Astrocyte (in vitro differentiated cells and primary cell): ENCODE results near the gene VWA8.

Experiments used
- CTCF ChIP-seq: IDR thresholded peaks from 2 replicates; pipeline ENCODE4 v1.5.1; 2011; ENCODE audit warnings: low read depth, mild to moderate bottlenecking, inconsistent platforms, low read length, moderate library complexity; ENCODE audit not compliant: insufficient read depth
- EZH2 ChIP-seq: IDR thresholded peaks from 2 replicates; pipeline ENCODE4 v1.6.1; 2012; ENCODE audit warnings: mild to moderate bottlenecking, low read length, inconsistent platforms; ENCODE audit not compliant: insufficient read depth

- TF ChIP-seq CTCF (no peak), EZH2 (no peak)
These were observed 149.3 kb downstream of the VWA8 start for GRCh38 chr13:41811588-41812021.
